HepG2 (cell line): ENCODE results near the gene MMP27.

ENCODE experiments used
- CTCF ChIP-seq: sonication (generic); formaldehyde crosslinking; IDR thresholded peaks from 2 replicates; pipeline ENCODE4 v1.5.0; 2020; ENCODE audit warnings: mild to moderate bottlenecking, missing genetic modification reagents, moderate library complexity
- MYNN ChIP-seq: sonication (generic); formaldehyde crosslinking; IDR thresholded peaks from 2 replicates; pipeline ENCODE4 v1.4.0; 2020; ENCODE audit warnings: mild to moderate bottlenecking, low read depth, missing genetic modification reagents
- POLR2A ChIP-seq, 2 experiments: IDR thresholded peaks; 2 replicates each; pipeline ENCODE4 v1.6.1; 2011; ENCODE audit warnings: low read depth in 2 of 2, low read length in 2 of 2, mild to moderate bottlenecking in 1 of 2, moderate library complexity in 1 of 2; ENCODE audit not compliant: insufficient read depth in 1 of 2
- TF ChIP-seq, protein P1 (sequence below): sonication (generic); formaldehyde crosslinking; conservative IDR thresholded peaks from 2 replicates; pipeline ENCODE4 v1.4.0; 2020; ENCODE audit warnings: missing genetic modification reagents
- TF ChIP-seq, protein P2 (sequence below), 2 experiments: fragments of 450-650 bp in 1 of 2; sonication (generic) in 1 of 2; formaldehyde crosslinking in 1 of 2; IDR thresholded peaks; 2 replicates each; pipeline versions ENCODE4 v1.6.1 to v1.8.0; 2016 to 2022; ENCODE audit warnings: antibody characterized with exemption in 1 of 2, mild to moderate bottlenecking in 1 of 2, missing genetic modification reagents in 1 of 2

DNA sequence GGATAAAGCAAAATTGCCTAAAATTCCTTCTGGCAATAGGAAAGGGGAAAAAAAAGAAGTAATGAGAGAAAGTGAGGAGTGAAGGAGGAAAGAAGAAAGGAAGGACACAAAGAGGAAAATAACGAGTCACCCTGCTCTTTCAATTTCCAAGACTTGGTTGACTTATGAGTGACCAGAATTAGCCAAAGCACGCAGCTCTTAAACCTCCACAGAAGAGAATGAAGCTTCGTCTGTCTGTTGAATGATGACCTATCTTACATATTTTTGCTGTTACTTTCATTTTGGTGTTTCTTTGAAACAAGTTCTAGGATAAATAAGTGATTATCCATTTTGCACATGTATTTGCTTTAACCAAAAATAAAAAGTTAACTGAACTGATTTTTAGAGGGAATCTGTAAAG, 728 bp downstream of the MMP27 start:
- TF ChIP-seq, protein P1, sequence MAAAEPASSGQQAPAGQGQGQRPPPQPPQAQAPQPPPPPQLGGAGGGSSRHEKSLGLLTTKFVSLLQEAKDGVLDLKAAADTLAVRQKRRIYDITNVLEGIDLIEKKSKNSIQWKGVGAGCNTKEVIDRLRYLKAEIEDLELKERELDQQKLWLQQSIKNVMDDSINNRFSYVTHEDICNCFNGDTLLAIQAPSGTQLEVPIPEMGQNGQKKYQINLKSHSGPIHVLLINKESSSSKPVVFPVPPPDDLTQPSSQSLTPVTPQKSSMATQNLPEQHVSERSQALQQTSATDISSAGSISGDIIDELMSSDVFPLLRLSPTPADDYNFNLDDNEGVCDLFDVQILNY = no peak
- TF ChIP-seq POLR2A (IDR thresholded peaks at IDR 0.05; ENCODE audit: insufficient read depth in 1 of 2, low read depth in 2 of 2, low read length in 2 of 2) = no peak
- no peak for TF ChIP-seq CTCF (CRISPR knock-in tag)
- TF ChIP-seq, protein P2, sequence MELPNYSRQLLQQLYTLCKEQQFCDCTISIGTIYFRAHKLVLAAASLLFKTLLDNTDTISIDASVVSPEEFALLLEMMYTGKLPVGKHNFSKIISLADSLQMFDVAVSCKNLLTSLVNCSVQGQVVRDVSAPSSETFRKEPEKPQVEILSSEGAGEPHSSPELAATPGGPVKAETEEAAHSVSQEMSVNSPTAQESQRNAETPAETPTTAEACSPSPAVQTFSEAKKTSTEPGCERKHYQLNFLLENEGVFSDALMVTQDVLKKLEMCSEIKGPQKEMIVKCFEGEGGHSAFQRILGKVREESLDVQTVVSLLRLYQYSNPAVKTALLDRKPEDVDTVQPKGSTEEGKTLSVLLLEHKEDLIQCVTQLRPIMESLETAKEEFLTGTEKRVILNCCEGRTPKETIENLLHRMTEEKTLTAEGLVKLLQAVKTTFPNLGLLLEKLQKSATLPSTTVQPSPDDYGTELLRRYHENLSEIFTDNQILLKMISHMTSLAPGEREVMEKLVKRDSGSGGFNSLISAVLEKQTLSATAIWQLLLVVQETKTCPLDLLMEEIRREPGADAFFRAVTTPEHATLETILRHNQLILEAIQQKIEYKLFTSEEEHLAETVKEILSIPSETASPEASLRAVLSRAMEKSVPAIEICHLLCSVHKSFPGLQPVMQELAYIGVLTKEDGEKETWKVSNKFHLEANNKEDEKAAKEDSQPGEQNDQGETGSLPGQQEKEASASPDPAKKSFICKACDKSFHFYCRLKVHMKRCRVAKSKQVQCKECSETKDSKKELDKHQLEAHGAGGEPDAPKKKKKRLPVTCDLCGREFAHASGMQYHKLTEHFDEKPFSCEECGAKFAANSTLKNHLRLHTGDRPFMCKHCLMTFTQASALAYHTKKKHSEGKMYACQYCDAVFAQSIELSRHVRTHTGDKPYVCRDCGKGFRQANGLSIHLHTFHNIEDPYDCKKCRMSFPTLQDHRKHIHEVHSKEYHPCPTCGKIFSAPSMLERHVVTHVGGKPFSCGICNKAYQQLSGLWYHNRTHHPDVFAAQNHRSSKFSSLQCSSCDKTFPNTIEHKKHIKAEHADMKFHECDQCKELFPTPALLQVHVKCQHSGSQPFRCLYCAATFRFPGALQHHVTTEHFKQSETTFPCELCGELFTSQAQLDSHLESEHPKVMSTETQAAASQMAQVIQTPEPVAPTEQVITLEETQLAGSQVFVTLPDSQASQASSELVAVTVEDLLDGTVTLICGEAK (IDR thresholded peaks at IDR 0.05) = no peak
- TF ChIP-seq, protein P2 (CRISPR knock-in tag; IDR thresholded peaks at IDR 0.05) = no peak
- TF ChIP-seq MYNN (CRISPR knock-in tag) = no peak
